ENCODE results near the gene LRRC74A. TPM values are rescaled to one million over a fixed set of nuclear protein-coding genes. Genes with fewer than 3 reads are reported as not detected.

LRRC74A gene
- total and polyA plus RNA-seq, 10 of the 15 experiments (the other 5 are each of a cell fraction or from before 2014, with no cell fraction given), result not detected

GRCh38 chr14:76782885-76783566 is 43.2 kb upstream of the LRRC74A start (continued):
- no peak for TF ChIP-seq CTCF (IDR thresholded peaks at IDR 0.05 in 2 of 3, conservative IDR thresholded peaks at IDR 0.05 in 1 of 3; ENCODE audit: control insufficient read depth in 2 of 3, extremely low read depth in 1 of 3, insufficient read depth in 1 of 3, low read depth in 3 of 3, low read length in 3 of 3)
- TF ChIP-seq CEBPZ (IDR thresholded peaks at IDR 0.05; ENCODE audit: low read depth, low read length), result no peak
- TF ChIP-seq SRF (IDR thresholded peaks at IDR 0.05; ENCODE audit: low read depth in 2 of 2, low read length in 2 of 2), result no peak
- TF ChIP-seq PRDM15 (CRISPR knock-in tag; IDR thresholded peaks at IDR 0.05), result no peak
- TF ChIP-seq IRF4 (IDR thresholded peaks at IDR 0.05; ENCODE audit: low read depth, low read length), result no peak
- TF ChIP-seq KLF5 (IDR thresholded peaks at IDR 0.05; ENCODE audit: partially characterized antibody), result no peak
- peak; percentile 33; the same call in 1 of the 2 replicates for TF ChIP-seq EED (IDR thresholded peaks at IDR 0.05; ENCODE audit: low read depth)
- TF ChIP-seq NFYA (IDR thresholded peaks at IDR 0.05; ENCODE audit: borderline replicate concordance, low read depth, low read length), result no peak
- TF ChIP-seq ZNF592 (IDR thresholded peaks at IDR 0.05), result no peak
- no peak for TF ChIP-seq NFIC (IDR thresholded peaks at IDR 0.05; ENCODE audit: low read depth, low read length)
- peak in 1 of 2 experiments; percentile 27; a peak in 1 of 4 replicates for TF ChIP-seq ETV6 (conservative IDR thresholded peaks at IDR 0.05 in 1 of 2, IDR thresholded peaks at IDR 0.05 in 1 of 2; ENCODE audit: borderline replicate concordance in 1 of 2, low read depth in 1 of 2)
